ENCODE measurements around the gene SLC10A4. TPM values are rescaled to one million over a fixed set of nuclear protein-coding genes. Genes with fewer than 3 reads are reported as not detected.
A peak's percentile ranks its signal among the peaks of the same experiment; 100 is the strongest.

SLC10A4 gene
- total and polyA plus RNA-seq, 2 donors, result 1.2 to 3.2 TPM

DNA sequence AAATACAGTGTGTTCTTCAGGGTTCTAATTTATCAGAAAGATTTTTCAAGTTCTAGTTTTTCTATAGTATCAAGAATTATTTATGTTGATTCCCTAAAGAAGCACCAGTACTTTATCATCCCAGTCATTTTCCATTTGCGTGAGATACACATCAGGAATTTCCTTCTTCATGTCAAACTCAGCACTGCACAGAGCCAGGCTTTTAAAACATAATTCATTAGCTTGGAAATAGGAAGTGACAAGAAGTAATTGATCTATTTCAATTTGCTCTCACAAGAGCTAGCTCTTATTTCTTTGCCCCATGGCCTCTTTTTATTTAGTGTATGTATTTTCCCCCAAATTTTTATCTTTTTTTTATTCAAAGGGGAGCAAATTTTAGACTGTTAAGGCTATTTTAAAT lies 13.0 kb upstream of the SLC10A4 start:
- H3K4me3 ChIP-seq (ENCODE audit: low read depth, low read length), result no peak overlapping the region
- 52% methylated on average over 1 of the region's 1 CpG for WGBS
- H3K4me1 ChIP-seq (ENCODE audit: insufficient read depth), result no peaks in the 10 kb centered on the region
- no peak overlapping the region for H3K27ac ChIP-seq (ENCODE audit: low read depth)
- no peak for DNase-seq (ENCODE audit: extremely low spot score)
- H3K36me3 ChIP-seq (ENCODE audit: insufficient read depth), result no peaks in the 10 kb centered on the region

DNA sequence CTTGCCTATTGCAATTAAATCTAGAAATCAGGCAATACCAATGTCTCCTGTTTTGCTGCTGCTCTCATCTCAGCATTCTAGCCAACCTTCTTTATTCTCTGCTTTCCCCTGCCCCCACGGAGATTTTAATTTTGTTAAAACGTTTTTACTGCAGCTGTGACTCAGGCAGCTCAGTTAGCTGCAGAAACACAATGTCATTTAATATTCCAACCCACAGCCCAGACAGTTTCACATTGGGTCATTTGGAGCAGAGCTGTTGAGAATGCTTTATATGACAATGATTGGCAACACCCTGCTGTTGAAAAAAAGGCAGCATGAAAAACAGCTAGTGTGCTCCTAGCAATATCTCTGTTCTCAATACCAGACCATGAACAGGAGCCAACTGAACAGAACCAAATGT lies 12.6 kb upstream of the SLC10A4 start:
- WGBS, result 31% methylated on average over 2 of the region's 2 CpGs
- DNase-seq (ENCODE audit: extremely low spot score), result no peak
- no peak overlapping the region for H3K27ac ChIP-seq (ENCODE audit: low read depth)
- H3K4me3 ChIP-seq (ENCODE audit: low read depth, low read length), result no peak overlapping the region
- no peaks in the 10 kb centered on the region for H3K36me3 ChIP-seq (ENCODE audit: insufficient read depth)
- no peaks in the 10 kb centered on the region for H3K4me1 ChIP-seq (ENCODE audit: insufficient read depth)

DNA sequence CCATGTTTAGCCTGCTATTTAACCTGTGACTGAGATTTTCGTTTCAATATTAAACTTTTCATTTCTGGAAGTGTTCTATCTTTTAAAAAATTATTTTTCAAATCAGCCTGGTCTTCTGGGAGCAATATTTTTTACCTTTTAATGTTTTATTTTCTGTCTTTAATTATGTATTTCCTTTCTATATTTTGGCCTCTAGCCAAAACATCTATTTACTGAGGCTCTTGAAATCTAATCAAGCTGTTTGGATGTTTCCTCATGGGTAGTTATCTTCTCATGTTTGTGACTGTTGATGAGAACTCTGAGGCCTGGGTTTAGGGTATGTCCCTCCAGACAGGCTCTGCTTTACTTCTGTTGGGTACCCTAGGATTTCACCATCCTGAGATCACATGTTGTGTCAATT lies 10.3 kb upstream of the SLC10A4 start:
- Histone ChIP-seq H3K4me1 (ENCODE audit: insufficient read depth) (no peaks in the 10 kb centered on the region), H3K36me3 (ENCODE audit: insufficient read depth) (no peaks in the 10 kb centered on the region), H3K27ac (ENCODE audit: low read depth) (no peak overlapping the region), H3K4me3 (ENCODE audit: low read depth, low read length) (no peak overlapping the region)
- 70% methylated on average over 1 of the region's 1 CpG for WGBS
- no peak for DNase-seq (ENCODE audit: extremely low spot score)

DNA sequence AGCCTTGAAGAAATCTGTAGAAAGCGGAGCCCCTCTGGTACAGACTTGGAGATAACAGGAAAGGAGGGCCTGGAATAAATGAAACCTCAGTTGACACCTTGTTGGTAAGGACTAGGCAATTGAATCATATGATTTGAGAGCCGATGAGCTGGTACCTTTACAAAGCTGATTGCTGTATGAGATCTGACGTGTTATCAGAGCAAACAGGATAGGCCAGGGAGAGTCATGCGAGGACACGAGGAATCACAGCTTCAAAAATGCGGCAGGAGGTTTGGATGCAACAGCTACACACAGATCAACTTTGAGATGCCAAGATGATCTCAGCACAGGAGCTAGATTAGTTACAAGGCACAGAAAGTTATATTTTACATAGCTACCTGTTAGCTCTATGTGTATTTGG lies 7.4 kb upstream of the SLC10A4 start:
- 90% methylated on average over 6 of the region's 6 CpGs for WGBS
- DNase-seq (ENCODE audit: extremely low spot score), result no peak
- H3K4me3 ChIP-seq (ENCODE audit: low read depth, low read length), result no peak overlapping the region

DNA sequence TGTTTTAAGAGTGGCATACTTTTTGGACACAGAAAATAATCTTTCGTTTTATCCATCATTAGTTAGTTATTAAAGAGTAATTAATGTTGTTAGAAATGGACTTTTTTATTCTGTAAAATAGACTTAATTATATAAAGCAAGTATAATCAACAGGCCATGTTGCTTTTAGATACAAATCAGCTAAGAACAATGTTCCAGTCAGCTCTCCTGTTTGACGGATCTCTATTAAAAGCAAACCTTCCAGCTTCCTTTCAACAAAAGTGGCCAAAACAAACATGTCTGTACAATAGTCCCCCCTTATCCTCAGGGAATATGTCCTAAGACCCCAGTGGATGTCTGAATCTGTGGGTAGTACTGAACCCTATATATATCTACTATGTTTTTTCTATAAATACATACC lies 4.9 kb upstream of the SLC10A4 start:
- no peak for DNase-seq (ENCODE audit: extremely low spot score)
- no peak overlapping the region for H3K27ac ChIP-seq (ENCODE audit: low read depth)
- no peaks in the 10 kb centered on the region for H3K4me1 ChIP-seq (ENCODE audit: insufficient read depth)
- 79% methylated on average over 2 of the region's 2 CpGs for WGBS
- no peaks in the 10 kb centered on the region for H3K36me3 ChIP-seq (ENCODE audit: insufficient read depth)
- H3K4me3 ChIP-seq (ENCODE audit: low read depth, low read length), result no peak overlapping the region

More for the DNA sequence above, 7.4 kb upstream of the SLC10A4 start:
- Histone ChIP-seq H3K27ac (ENCODE audit: low read depth) (no peak overlapping the region), H3K36me3 (ENCODE audit: insufficient read depth) (no peaks in the 10 kb centered on the region), H3K4me1 (ENCODE audit: insufficient read depth) (no peaks in the 10 kb centered on the region)

DNA sequence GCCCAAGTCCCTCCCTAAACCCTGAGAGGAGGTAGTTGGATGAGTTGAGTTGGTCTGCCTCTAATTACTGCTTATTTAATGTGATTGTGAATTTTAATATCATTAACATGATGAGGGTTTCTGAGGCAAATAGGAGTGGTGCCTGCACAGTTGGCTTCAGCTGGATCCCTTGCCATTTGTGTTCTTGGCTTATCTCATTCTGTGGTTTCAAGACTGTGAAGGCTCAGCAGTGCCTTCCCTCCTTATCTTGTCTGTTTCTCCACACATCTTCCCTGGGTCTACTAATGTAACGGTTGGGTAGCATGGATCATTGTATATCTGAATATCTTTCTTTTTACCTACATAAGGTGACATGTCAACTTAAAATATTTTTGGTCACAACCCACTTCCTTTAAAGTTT lies 1.6 kb upstream of the SLC10A4 start:
- 82% methylated on average over 1 of the region's 1 CpG for WGBS
- H3K27ac ChIP-seq (ENCODE audit: low read depth), result no peak overlapping the region
- DNase-seq (ENCODE audit: extremely low spot score), result no peak
- H3K36me3 ChIP-seq (ENCODE audit: insufficient read depth), result no peaks in the 10 kb centered on the region
- no peak overlapping the region for H3K4me3 ChIP-seq (ENCODE audit: low read depth, low read length)
- H3K4me1 ChIP-seq (ENCODE audit: insufficient read depth), result no peaks in the 10 kb centered on the region

DNA sequence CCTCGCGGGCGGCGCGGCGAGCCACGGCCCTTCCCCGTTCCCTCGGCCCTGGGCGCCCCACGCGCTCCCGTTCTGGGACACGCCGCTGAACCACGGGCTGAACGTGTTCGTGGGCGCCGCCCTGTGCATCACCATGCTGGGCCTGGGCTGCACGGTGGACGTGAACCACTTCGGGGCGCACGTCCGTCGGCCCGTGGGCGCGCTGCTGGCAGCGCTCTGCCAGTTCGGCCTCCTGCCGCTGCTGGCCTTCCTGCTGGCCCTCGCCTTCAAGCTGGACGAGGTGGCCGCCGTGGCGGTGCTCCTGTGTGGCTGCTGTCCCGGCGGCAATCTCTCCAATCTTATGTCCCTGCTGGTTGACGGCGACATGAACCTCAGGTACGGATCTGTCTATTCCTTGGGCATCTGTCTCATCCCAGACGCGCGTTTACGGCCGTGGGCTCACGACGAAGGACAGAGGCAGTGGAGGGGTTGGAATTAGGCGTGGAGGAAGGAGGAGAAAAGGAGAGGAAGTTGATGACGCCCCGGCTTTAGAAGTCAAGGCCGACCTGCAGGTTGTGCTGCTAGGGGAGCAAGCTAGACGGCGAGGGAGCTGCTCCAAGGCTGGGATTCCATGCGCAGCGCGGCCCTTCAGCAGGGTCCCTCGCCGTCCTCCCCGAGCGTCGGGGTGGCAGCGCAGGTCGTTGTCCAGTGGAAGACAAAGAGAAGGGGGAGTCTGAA lies 792 bp downstream of the SLC10A4 start:
- peak overlapping the region; percentile 50 for H3K4me3 ChIP-seq (ENCODE audit: low read depth, low read length)
- H3K27ac ChIP-seq (ENCODE audit: low read depth), result no peak overlapping the region
- no peaks in the 10 kb centered on the region for H3K4me1 ChIP-seq (ENCODE audit: insufficient read depth)
- 6% methylated on average over 66 of the region's 66 CpGs for WGBS
- no peak for DNase-seq (ENCODE audit: extremely low spot score)
- H3K36me3 ChIP-seq (ENCODE audit: insufficient read depth), result no peaks in the 10 kb centered on the region

DNA sequence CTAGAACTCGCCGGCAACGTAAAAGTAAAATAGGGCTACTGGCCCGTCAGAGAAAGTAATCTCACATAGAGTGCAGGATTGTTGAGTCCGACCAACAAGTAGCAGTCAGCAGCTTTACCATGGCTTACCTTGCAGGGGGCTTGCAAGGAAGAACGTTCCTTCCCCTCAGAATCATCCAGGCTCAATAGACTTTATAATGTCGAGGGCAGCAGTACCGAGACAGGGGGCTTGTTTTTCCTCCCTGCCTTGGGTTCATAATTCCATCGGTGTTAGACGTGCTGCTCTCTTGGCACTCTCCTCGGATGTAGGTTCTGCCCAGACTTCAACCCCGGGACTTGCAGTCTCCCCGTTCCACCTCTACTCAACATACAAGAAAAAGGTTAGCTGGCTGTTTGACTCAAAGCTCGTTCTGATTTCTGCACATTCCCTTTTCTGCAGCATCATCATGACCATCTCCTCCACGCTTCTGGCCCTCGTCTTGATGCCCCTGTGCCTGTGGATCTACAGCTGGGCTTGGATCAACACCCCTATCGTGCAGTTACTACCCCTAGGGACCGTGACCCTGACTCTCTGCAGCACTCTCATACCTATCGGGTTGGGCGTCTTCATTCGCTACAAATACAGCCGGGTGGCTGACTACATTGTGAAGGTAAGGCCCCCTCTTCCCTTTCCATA lies 1.5 kb downstream of the SLC10A4 start:
- Histone ChIP-seq H3K4me3 (ENCODE audit: low read depth, low read length) (no peak overlapping the region), H3K36me3 (ENCODE audit: insufficient read depth) (no peaks in the 10 kb centered on the region), H3K4me1 (ENCODE audit: insufficient read depth) (no peaks in the 10 kb centered on the region), H3K27ac (ENCODE audit: low read depth) (no peak overlapping the region)
- WGBS, result 26% methylated on average over 22 of the region's 22 CpGs
- no peak for DNase-seq (ENCODE audit: extremely low spot score)

DNA sequence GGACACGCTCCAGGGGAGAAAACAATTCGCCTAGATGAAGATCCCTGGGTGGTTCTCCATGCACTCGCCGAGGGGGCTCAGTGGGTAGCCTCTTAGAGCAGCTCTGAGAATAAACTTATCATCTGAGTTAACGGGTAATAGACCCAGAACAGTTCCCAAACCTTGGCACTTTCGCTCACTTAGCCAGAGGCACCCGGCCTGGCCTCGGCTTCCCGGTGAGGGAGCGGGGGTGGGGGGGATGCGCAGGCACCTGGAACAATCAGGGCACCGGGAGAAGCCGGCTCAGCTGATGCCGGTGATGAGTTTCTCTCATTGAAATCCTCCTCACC lies 6.5 kb downstream of the SLC10A4 start:
- no peak overlapping the region for H3K27ac ChIP-seq (ENCODE audit: low read depth)
- 15% methylated on average over 14 of the region's 14 CpGs for WGBS
- H3K36me3 ChIP-seq (ENCODE audit: insufficient read depth), result no peaks in the 10 kb centered on the region
- no peak for DNase-seq (ENCODE audit: extremely low spot score)
- H3K4me3 ChIP-seq (ENCODE audit: low read depth, low read length), result peak overlapping the region; percentile 41
- peaks cover 2% of the 10 kb centered on the region for H3K4me1 ChIP-seq (ENCODE audit: insufficient read depth)

DNA sequence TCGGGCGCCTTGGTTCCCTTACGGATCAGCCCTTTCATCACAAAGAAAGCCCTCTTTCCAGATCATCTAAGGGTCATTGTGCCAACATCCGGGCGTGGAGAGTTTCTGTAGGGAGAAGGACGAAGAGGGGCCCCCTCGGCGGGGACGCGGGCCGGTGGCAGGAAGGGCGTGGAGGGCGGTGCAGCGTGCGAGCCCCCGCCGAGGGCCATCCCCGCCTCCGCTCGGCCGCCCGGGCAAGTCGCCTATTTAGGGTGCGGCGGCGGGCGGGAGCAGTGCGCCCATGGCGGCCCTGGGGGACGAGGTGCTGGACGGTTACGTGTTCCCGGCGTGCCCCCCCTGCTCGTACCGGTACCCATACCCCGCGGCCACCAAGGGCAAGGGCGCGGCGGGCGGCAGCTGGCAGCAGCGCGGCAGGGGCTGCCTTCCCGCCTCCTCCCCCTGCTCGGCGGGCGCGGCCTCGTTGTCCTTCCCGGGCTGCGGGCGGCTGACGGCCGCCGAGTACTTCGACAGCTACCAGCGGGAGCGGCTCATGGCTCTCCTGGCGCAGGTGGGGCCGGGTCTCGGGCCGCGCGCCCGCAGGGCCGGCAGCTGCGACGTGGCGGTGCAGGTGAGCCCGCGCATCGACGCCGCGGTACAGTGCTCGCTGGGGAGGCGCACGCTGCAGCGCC lies 7.0 kb downstream of the SLC10A4 start, which contains the start of gene ZAR1:
TSS of gene ZAR1 (plus strand) at position 241 of the 668 bp plus-strand sequence. CDS start at position 281, 40 bp downstream.
- 1% methylated on average over 80 of the region's 80 CpGs for WGBS
- Histone ChIP-seq H3K4me1 (ENCODE audit: insufficient read depth) (peaks cover 2% of the 10 kb centered on the region), H3K36me3 (ENCODE audit: insufficient read depth) (no peaks in the 10 kb centered on the region), H3K27ac (ENCODE audit: low read depth) (no peak within 1 kb of the TSS), H3K4me3 (ENCODE audit: low read depth, low read length) (peak within 1 kb of the TSS; percentile 41)
- no peak for DNase-seq (ENCODE audit: extremely low spot score)

DNA sequence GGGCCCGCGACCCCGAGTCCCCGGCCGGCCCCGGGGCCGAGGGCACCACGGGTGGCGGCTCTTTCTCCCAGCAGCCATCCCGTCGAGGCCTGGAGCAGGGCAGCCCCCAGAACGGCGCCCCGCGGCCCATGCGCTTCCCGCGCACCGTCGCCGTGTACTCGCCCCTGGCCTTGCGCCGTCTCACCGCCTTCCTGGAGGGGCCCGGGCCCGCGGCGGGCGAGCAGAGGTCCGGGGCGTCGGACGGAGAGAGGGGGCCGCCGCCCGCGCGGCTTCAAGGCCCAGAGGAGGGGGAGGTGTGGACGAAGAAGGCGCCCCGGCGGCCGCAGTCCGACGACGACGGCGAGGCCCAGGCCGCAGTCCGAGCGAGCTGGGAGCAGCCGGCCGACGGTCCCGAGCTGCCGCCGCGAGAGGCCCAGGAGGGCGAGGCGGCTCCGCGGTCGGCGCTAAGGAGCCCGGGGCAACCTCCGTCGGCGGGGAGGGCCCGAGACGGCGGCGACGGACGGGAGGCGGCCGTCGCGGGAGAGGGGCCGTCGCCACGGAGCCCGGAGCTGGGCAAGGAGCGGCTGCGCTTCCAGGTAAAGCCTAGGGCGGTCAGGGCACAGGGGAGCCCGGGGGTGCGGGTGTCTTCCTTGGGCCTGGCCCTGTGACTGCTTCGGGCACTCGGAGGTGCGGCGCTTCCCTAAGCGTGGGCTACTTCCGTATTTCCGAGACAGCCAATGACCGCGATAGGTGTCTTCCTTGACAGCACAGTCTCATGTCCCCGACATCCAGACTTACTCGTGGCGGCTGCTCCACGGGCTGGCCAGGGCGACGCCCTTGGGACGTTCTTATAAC lies 7.8 kb downstream of the SLC10A4 start:
- peaks cover 2% of the 10 kb centered on the region for H3K4me1 ChIP-seq (ENCODE audit: insufficient read depth)
- WGBS, result 5% methylated on average over 104 of the region's 104 CpGs
- H3K4me3 ChIP-seq (ENCODE audit: low read depth, low read length), result peak overlapping the region; percentile 41
- no peaks in the 10 kb centered on the region for H3K36me3 ChIP-seq (ENCODE audit: insufficient read depth)
- DNase-seq (ENCODE audit: extremely low spot score), result no peak
- H3K27ac ChIP-seq (ENCODE audit: low read depth), result no peak overlapping the region

DNA sequence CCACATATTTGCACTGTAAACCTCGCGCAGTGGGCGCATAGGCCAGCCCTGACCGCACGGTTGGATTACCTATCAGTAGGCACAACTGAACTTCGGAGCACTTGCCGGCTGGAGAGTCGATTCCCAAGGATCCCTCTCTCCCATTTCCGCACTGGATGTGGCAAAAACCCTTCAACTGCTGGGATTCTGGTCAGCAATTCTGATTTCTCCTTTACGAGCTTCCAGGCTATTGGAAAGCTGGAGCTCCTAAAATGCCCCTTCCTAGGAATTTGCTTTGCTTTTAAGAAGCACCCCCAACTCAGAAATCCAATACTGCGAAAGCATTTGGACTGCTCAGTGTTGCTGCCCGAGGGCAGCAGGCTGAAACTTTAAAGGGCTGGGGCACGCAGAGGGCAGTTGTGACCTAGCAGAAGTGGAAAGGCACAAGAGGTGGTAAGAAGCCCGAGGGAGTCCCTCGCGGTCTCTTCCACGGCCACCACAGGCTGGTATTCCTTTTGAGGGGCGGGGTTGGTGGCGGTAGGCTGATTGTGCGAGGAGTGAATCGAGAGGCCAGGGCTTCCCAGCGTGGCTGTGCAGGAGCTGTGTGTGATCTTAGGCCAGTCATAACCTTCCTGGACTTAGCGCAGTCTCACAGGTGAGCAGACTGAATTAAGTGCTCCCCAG lies 8.5 kb downstream of the SLC10A4 start:
- Histone ChIP-seq H3K36me3 (ENCODE audit: insufficient read depth) (peaks cover under 1% of the 10 kb centered on the region), H3K27ac (ENCODE audit: low read depth) (no peak overlapping the region), H3K4me1 (ENCODE audit: insufficient read depth) (peaks cover 2% of the 10 kb centered on the region), H3K4me3 (ENCODE audit: low read depth, low read length) (no peak overlapping the region)
- no peak for DNase-seq (ENCODE audit: extremely low spot score)
- 62% methylated on average over 23 of the region's 23 CpGs for WGBS
